Measurements from ENCODE around the gene TSR3. TPM values are rescaled to one million over a fixed set of nuclear protein-coding genes. Genes with fewer than 3 reads are reported as not detected.
"Not testable (repeated sequence)": the region's sequence is repeated elsewhere in the genome, so short reads cannot be mapped to it uniquely, and the experiment has no call there.

Gene TSR3
- total RNA-seq, 1 donor from 2014 or later = 143 TPM

DNA sequence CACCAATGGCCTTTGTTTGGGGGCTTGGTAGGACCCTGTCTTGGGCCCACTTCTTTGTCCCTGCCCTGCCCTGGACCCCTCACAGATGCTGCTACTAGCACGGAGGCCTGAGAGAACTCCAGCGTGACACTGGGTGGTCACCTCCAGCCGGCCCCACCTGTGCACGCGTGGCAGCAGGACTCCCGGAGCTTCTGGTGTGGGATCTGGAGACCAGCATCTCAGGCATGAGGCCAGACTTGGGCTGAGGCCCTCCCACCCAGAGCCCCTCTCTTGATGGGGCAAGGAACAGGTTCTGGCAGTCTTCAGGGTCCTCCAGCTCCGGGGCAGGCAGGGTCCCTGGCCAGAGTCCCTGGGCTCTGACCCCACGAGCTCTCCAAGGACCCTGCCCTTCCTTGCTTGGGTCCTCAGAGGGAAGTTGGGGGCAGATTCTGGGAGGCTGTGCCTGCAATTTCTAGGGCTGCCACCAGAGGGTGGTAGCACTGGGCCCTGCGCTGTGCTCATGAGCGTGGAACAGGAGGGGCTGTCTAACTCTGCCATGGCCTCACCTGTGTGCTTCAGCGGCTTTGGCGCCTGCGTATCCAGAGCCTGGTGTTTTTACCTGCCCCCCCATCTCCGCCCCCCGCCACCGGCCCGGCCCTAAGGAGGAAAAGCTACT lies 21.3 kb downstream of the TSR3 start:
- peaks cover 3 to 11% of the 10 kb centered on the region in 2 donors for H3K4me1 ChIP-seq
- TF ChIP-seq, protein P1, sequence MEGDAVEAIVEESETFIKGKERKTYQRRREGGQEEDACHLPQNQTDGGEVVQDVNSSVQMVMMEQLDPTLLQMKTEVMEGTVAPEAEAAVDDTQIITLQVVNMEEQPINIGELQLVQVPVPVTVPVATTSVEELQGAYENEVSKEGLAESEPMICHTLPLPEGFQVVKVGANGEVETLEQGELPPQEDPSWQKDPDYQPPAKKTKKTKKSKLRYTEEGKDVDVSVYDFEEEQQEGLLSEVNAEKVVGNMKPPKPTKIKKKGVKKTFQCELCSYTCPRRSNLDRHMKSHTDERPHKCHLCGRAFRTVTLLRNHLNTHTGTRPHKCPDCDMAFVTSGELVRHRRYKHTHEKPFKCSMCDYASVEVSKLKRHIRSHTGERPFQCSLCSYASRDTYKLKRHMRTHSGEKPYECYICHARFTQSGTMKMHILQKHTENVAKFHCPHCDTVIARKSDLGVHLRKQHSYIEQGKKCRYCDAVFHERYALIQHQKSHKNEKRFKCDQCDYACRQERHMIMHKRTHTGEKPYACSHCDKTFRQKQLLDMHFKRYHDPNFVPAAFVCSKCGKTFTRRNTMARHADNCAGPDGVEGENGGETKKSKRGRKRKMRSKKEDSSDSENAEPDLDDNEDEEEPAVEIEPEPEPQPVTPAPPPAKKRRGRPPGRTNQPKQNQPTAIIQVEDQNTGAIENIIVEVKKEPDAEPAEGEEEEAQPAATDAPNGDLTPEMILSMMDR (IDR thresholded peaks at IDR 0.05) = peak in 2 of 3 experiments; percentile 5 to 6
- peaks cover 29% of the 10 kb centered on the region for H3K27me3 ChIP-seq
- H3K27ac ChIP-seq = no peak overlapping the region
- H3K9me3 ChIP-seq = peaks cover 0 to 4% of the 10 kb centered on the region in 2 donors
- no peak overlapping the region for H3K4me3 ChIP-seq
- H3K36me3 ChIP-seq = peaks cover 6 to 20% of the 10 kb centered on the region in 2 donors
- intact Hi-C loops (cut with DNase I) = no loop called here
- DNase-seq (ENCODE audit: low spot score in 2 of 2) = no peak

- Histone ChIP-seq H3K27me3 (peaks cover 18% of the 10 kb centered on the region), H3K36me3 (peaks cover 20 to 34% of the 10 kb centered on the region in 2 donors)
- DNase-seq (ENCODE audit: low spot score in 2 of 2); intact Hi-C loops (cut with DNase I); H3K4me3 ChIP-seq; H3K4me1 ChIP-seq; H3K9me3 ChIP-seq; H3K27ac ChIP-seq: not testable (repeated sequence)
These were observed 22.7 kb downstream of the TSR3 start for GRCh38 chr16:1328961-1329360.

- H3K27ac ChIP-seq; intact Hi-C loops (cut with DNase I); H3K4me3 ChIP-seq; DNase-seq (ENCODE audit: low spot score in 2 of 2); H3K4me1 ChIP-seq; H3K9me3 ChIP-seq; H3K27me3 ChIP-seq: not testable (repeated sequence)
- H3K36me3 ChIP-seq = peaks cover 29 to 41% of the 10 kb centered on the region in 2 donors
These were observed 23.5 kb downstream of the TSR3 start for GRCh38 chr16:1328136-1328535.

GRCh38 chr16:1327619-1327947 lies 24.1 kb downstream of the TSR3 start:
- TF ChIP-seq, protein P1 (IDR thresholded peaks at IDR 0.05) = no peak
- DNase-seq (ENCODE audit: low spot score in 2 of 2) = no peak
- H3K27me3 ChIP-seq = peaks cover 9% of the 10 kb centered on the region
- intact Hi-C loops (cut with DNase I) = no loop called here
- peaks cover 0 to 4% of the 10 kb centered on the region in 2 donors for H3K9me3 ChIP-seq
- peaks cover 30 to 41% of the 10 kb centered on the region in 2 donors for H3K36me3 ChIP-seq
- H3K4me3 ChIP-seq = no peak overlapping the region
- peaks cover 0 to 5% of the 10 kb centered on the region in 2 donors for H3K4me1 ChIP-seq
- H3K27ac ChIP-seq = no peak overlapping the region

DNA sequence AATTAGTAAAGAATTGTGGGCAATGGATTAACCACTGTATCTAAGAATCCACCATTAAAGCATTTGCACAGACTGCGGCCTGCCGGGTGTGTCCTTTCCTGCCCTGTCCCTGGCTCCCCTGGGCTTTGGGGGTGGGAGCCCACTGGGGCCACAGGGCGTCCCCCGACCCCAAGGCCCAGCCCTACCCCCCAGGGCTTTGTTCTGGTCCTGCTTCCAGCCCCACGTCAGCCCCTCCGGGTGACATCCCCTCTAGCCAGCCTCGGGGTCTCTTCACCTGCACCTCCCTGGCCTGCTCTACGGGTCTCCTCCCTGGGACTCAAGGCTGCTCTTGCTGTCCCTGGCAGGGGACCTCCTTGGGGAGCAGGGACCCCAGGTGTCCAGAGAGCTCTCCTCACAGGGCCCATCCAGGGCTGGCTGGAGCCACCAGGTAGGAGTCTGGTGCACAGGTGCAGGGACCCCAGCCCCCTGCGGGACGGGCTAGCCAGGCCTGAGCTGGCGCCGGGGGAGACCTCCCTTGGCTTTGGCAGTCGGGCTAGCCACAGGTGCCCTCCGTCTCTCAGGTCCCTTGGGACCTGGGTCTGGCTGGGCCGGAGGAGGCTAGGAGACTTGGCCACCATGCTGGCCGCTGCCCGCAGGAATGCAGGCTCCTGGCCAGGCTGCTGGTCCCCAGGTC lies 24.6 kb downstream of the TSR3 start:
- Histone ChIP-seq H3K27ac (no peak overlapping the region), H3K9me3 (peaks cover 0 to 4% of the 10 kb centered on the region in 2 donors), H3K4me1 (peaks cover 0 to 5% of the 10 kb centered on the region in 2 donors), H3K4me3 (no peak overlapping the region), H3K36me3 (peaks cover 30 to 46% of the 10 kb centered on the region in 2 donors), H3K27me3 (peaks cover 5% of the 10 kb centered on the region)
- TF ChIP-seq, protein P1 (IDR thresholded peaks at IDR 0.05) = no peak
- no peak for DNase-seq (ENCODE audit: low spot score in 2 of 2)
- intact Hi-C loops (cut with DNase I) = no loop called here

GRCh38 chr16:1326391-1326790 lies 25.3 kb downstream of the TSR3 start:
- DNase-seq (ENCODE audit: low spot score in 2 of 2) = no peak
- intact Hi-C loops (cut with DNase I) = no loop called here

More at GRCh38 chr16:1326391-1326790, 25.3 kb downstream of the TSR3 start:
- Histone ChIP-seq H3K36me3 (peaks cover 37 to 53% of the 10 kb centered on the region in 2 donors), H3K9me3 (peaks cover 0 to 4% of the 10 kb centered on the region in 2 donors), H3K4me3 (no peak overlapping the region), H3K27ac (no peak overlapping the region), H3K27me3 (no peaks in the 10 kb centered on the region), H3K4me1 (no peaks in the 10 kb centered on the region)
- TF ChIP-seq, protein P1 (IDR thresholded peaks at IDR 0.05) = no peak

Data from ascending aorta (tissue), 2 donors.